ENCODE data around the gene POM121L2. TPM values are rescaled to one million over a fixed set of nuclear protein-coding genes. Genes with fewer than 3 reads are reported as not detected.
"Not testable (repeated sequence)": the region's sequence is repeated elsewhere in the genome, so short reads cannot be mapped to it uniquely, and the experiment has no call there.

POM121L2 gene
- total and polyA plus RNA-seq, 3 donors from 2014 or later, result 4.2 to 18.4 (median 5.1) TPM

DNA sequence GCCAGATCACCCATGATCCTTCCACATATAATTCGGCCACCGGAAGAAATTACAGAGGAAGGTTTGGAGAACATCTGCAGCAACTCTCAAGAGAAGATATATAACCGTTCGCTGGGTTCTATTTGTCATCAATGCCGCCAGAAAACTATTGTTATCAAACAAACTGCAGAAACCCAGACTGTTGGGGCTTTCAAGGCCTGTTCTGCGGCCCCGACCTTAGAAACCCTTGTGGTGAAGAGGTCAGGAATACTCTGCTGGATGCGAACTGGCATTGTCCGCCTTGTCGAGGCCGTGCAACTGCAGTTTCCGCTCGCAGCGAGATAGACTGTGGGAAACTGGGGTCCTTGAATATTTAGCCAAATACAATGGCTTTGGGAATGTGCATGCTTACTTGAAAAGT lies 43.3 kb downstream of the POM121L2 start:
- TF ChIP-seq, protein P1, sequence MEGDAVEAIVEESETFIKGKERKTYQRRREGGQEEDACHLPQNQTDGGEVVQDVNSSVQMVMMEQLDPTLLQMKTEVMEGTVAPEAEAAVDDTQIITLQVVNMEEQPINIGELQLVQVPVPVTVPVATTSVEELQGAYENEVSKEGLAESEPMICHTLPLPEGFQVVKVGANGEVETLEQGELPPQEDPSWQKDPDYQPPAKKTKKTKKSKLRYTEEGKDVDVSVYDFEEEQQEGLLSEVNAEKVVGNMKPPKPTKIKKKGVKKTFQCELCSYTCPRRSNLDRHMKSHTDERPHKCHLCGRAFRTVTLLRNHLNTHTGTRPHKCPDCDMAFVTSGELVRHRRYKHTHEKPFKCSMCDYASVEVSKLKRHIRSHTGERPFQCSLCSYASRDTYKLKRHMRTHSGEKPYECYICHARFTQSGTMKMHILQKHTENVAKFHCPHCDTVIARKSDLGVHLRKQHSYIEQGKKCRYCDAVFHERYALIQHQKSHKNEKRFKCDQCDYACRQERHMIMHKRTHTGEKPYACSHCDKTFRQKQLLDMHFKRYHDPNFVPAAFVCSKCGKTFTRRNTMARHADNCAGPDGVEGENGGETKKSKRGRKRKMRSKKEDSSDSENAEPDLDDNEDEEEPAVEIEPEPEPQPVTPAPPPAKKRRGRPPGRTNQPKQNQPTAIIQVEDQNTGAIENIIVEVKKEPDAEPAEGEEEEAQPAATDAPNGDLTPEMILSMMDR (IDR thresholded peaks at IDR 0.05), result no peak
- no peak for TF ChIP-seq POLR2A (IDR thresholded peaks at IDR 0.05)
- Histone ChIP-seq H3K27me3 (no peaks in the 10 kb centered on the region), H3K36me3 (ENCODE audit: low read depth, missing control alignments) (no peaks in the 10 kb centered on the region), H3K9me3 (no peaks in the 10 kb centered on the region), H3K27ac (no peak overlapping the region), H3K4me1 (no peaks in the 10 kb centered on the region), H3K4me3 (no peak overlapping the region)
- 45 to 53% methylated on average over 10 to 14 of the region's 14 CpGs for WGBS, 2 donors
- DNase-seq, result no peak
- intact Hi-C loops (cut with DNase I; ENCODE audit: low total_unique reads), result no loop called here

DNA sequence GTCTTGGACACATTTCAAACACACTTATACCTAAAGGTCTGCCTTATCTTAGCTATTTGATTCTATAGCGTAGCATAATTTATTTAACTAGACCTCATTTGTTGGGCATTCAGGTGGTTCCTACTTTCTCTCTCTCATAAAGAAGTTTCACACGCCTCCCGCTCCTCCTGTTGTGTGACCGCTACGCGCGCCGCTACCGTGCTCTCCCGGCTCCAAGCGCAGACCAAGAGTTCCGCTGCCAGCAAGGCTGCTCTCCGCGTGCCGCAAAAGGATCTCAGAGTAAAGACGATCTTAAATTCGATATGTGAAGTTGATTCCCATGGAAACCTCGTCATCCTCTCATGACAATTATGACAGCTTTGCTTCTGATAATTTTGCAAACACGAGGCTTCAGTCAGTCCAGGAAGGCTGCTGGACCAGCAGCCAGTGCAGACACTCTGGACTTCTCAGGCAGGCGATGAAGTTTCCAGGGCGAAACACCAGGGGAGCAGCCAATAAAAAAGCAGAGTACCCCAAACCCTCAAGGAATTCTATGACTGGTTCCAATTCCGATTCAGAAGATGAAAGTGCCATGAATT lies 44.1 kb downstream of the POM121L2 start:
- no peaks in the 10 kb centered on the region for H3K4me1 ChIP-seq
- TF ChIP-seq, protein P1 (IDR thresholded peaks at IDR 0.05), result no peak
- TF ChIP-seq POLR2A (IDR thresholded peaks at IDR 0.05), result no peak
- no peak for DNase-seq
- H3K27me3 ChIP-seq, result no peaks in the 10 kb centered on the region
- no peaks in the 10 kb centered on the region for H3K36me3 ChIP-seq (ENCODE audit: low read depth, missing control alignments)
- no peak overlapping the region for H3K4me3 ChIP-seq
- H3K9me3 ChIP-seq, result no peaks in the 10 kb centered on the region
- WGBS, 2 donors, result 5 to 7% methylated on average over 22 of the region's 22 CpGs
- H3K27ac ChIP-seq, result no peak overlapping the region
- intact Hi-C loops (cut with DNase I; ENCODE audit: low total_unique reads), result no loop called here

DNA sequence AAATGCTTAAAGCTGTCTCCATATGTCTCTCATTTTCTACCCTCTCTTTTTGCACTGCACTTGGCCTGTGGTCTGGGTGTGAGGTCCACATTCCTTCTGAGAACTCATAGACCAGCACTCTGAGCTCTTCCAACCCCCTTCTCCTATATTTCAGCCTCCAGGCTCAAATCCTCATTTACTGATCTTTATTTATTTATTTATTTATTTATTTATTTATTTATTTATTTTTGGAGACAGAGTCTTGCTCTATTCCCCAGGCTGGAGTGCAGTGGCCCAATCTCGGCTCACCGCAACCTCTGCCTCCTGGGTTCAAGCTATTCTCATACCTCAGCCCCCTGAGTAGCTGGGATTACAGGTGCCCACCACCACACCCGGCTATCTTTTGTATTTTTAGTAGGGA lies 45.1 kb downstream of the POM121L2 start:
- H3K36me3 ChIP-seq (ENCODE audit: low read depth, missing control alignments); H3K9me3 ChIP-seq; H3K4me3 ChIP-seq; intact Hi-C loops (cut with DNase I; ENCODE audit: low total_unique reads); H3K4me1 ChIP-seq; H3K27me3 ChIP-seq; DNase-seq; H3K27ac ChIP-seq: not testable (repeated sequence)
- whole genome bisulfite sequencing, 2 donors, result 70 to 82% methylated on average over 3 of the region's 3 CpGs

DNA sequence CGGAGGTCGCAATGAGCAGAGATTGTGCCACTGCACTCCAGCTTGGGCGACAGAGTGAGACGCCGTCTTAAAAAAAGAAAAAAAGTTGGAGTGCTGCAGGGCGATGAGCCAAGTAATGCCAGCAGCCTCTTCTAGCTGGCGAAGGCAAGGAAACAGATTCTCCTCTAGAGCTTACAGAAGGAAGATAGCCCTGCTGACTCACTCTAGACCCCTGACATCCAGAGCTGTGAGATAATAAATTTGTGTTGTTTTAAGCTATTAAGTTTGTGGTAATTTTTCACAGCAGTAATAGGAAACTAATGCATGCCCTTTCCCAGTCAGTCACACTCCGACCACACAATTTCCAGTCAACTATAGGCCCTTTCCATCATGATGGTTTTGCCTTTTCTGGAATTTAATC lies 48.2 kb downstream of the POM121L2 start:
- intact Hi-C loops (cut with DNase I; ENCODE audit: low total_unique reads), result no loop called here

DNA sequence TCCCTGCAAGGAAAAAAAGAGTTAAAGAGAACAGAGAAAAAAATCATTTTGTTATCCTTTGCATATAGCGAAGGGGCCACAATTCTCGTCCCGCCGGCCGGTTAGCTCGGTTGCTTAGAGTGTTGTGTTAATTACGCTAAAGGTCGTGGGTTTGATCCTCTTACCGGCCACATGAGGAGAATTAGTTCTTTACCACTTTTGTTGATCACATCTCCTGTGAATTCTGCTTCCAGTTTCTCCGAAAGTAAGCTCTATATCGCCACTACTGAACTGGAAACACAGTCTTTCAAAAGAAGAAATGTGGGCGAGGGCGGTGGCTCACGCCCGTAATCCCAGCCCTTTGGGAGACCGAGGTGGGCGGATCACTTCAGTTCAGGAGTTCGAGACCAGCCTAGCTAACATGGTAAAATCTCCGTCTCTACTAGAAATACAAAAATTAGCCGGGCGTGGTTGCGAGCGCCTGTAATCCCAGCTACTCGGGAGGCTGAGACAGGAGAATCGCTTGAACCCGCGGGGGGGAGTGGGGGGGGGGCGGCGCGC lies 51.2 kb downstream of the POM121L2 start:
- Histone ChIP-seq H3K4me1 (no peaks in the 10 kb centered on the region), H3K27ac (no peak overlapping the region), H3K4me3 (peak overlapping the region in 1 of 2 donors; percentile 38), H3K27me3 (no peaks in the 10 kb centered on the region), H3K9me3 (no peaks in the 10 kb centered on the region), H3K36me3 (ENCODE audit: low read depth, missing control alignments) (no peaks in the 10 kb centered on the region)
- no peak for DNase-seq
- TF ChIP-seq, protein P1 (IDR thresholded peaks at IDR 0.05), result no peak
- no peak for TF ChIP-seq POLR2A (IDR thresholded peaks at IDR 0.05)
- 3% methylated on average over 22 to 30 of the region's 30 CpGs for WGBS, 2 donors
- intact Hi-C loops (cut with DNase I; ENCODE audit: low total_unique reads), result no loop called here

More for the DNA sequence above, 48.2 kb downstream of the POM121L2 start:
- H3K36me3 ChIP-seq (ENCODE audit: low read depth, missing control alignments), result no peaks in the 10 kb centered on the region
- H3K4me1 ChIP-seq, result no peaks in the 10 kb centered on the region
- H3K27ac ChIP-seq, result no peak overlapping the region
- no peak overlapping the region for H3K4me3 ChIP-seq
- H3K27me3 ChIP-seq, result no peaks in the 10 kb centered on the region
- H3K9me3 ChIP-seq, result no peaks in the 10 kb centered on the region
- WGBS, 2 donors, result 79 to 84% methylated on average over 8 of the region's 8 CpGs
- no peak for DNase-seq
- TF ChIP-seq, protein P1 (IDR thresholded peaks at IDR 0.05), result no peak
- TF ChIP-seq POLR2A (IDR thresholded peaks at IDR 0.05), result no peak

All from testis (tissue), 3 donors.